HG02943 (cell line): ENCODE results near the gene CPD.
"Not testable (repeated sequence)": the region's sequence is repeated elsewhere in the genome, so short reads cannot be mapped to it uniquely, and the experiment has no call there.

Experiments used
- ATAC-seq: cut with Tn5 transposase; IDR thresholded peaks from one replicate; pipeline ENCODE4 v1.9.1; 2021; ENCODE audit warnings: mild to moderate bottlenecking, low read depth, moderate library complexity; ENCODE audit not compliant: unreplicated experiment

Gene CPD

GRCh38 chr17:30381340-30381659, 2.6 kb downstream of the CPD start:
- ATAC-seq: no peak

- no peak for ATAC-seq
Observed at GRCh38 chr17:30382345-30382744, 3.6 kb downstream of the CPD start.

- no peak for ATAC-seq
Observed at GRCh38 chr17:30388321-30389179, 9.8 kb downstream of the CPD start.

- ATAC-seq: no peak
Observed at GRCh38 chr17:30389756-30390300, 11.1 kb downstream of the CPD start.

DNA sequence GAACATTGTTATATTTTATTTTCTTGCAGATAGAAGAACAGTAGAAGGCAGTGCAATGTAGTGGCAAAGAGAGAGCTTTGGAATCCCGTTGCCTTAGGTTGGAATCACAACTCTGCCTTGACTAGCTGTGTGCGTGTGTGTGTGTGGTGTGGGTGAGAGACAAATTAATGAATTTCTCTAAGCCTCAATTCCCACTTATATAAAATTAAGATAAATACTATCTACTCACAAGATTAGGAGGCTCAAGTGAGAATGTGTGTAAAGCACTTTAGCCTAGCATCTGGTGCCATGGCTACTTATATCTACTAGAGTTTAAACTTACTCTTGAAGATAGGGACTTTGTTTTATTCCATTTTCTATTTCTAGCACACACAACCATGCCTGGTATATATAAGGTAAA, 12.8 kb downstream of the CPD start:
- no peak for ATAC-seq

DNA sequence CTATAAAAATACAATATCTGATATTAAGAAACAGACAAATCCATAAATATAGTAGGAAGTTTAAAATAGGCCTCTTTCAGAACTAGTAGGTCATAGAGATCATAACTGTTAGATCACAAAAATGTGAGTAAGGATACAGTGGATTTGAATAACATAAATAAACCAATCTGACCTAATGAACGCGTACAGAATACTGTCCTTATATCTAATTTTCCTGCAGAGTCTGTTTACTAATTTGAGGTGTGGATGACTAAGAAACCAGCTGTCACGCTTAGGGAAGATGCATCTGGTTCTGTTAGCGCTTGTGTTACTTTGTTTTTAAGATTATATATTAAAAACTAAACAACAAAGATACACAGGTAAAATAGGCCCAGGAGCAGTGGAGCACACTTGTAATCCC, 14.8 kb downstream of the CPD start:
- ATAC-seq: no peak

- no peak for ATAC-seq
Observed at GRCh38 chr17:30393911-30394867, 15.5 kb downstream of the CPD start.

GRCh38 chr17:30395398-30396022, 16.8 kb downstream of the CPD start:
- no peak for ATAC-seq

GRCh38 chr17:30396129-30396528, 17.4 kb downstream of the CPD start:
- ATAC-seq: no peak

DNA sequence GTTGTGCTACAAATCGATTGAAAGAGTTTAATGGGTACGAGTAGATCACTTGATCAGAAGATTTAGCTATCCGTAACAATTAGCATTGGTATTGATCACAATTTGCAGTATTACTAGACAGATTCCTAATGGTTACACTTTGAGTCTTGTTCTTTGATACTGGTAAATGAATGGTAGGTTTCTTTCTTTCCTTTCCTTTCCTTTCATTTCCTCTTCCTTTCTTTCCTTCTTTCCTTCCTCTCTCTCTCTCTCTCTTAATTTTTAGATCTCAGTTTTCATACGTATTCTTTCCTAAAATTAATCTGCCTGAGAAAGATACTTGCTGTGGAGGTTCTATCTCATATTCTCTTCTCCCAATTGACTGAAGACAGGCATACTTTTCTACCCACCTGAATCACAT, 17.9 kb downstream of the CPD start:
- no peak for ATAC-seq

GRCh38 chr17:30398328-30399041, 19.8 kb downstream of the CPD start:
- ATAC-seq: no peak

DNA sequence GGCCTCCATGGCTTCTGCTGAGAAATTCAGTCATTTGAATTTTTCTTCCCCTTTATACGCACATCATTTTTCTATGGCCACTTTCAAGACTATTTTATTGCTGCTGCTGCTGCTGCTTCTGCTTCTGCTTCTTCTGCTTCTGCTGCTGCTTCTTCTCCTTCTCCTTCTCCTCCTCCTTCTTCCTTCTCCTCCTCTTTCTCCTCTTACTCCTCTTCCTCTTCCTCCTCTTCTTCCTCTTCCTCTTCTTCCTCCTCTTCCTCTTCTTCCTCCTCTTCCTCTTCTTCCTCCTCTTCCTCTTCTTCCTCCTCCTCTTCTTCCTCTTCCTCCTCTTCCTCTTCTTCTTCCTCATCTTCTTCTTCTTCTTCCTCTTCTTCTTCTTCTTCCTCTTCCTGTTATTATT, 22.4 kb downstream of the CPD start:
- no peak for ATAC-seq

DNA sequence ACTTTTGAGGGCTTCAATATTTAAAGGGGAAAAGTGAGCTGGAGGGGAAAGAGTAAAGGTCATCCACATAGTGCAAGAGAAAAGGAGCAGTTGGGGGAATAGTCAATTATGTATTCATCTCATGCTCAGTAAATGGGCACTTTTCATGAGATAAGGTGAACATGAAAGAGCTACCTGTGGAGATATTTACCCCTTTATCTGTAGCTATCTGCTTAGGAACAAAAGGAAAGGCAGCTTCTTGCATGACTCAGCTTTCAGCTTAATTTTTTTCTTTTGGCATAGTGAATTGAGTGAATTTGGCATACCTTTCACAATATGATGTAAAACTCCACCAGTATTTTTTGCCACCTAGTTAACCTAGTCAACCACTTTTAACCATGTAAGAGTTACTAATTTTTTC, 26.4 kb downstream of the CPD start:
- ATAC-seq: no peak

DNA sequence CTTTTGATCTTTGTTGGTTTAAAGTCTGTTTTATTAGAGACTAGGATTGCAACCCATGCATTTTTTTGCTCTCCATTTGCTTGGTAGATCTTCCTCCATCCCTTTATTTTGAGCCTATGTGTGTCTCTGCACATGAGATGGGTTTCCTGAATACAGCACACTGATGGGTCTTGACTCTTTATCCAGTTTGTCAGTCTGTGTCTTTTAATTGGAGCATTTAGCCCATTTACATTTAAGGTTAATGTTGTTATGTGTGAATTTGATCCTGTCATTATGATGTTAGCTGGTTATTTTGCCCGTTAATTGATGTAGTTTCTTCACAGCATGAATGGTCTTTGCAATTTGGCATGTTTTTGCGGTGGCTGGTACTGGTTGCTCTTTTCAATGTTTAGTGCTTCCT, 31.9 kb downstream of the CPD start:
- not testable (repeated sequence) for ATAC-seq

- ATAC-seq: not testable (repeated sequence)
Observed at GRCh38 chr17:30412008-30412496, 33.3 kb downstream of the CPD start.

DNA sequence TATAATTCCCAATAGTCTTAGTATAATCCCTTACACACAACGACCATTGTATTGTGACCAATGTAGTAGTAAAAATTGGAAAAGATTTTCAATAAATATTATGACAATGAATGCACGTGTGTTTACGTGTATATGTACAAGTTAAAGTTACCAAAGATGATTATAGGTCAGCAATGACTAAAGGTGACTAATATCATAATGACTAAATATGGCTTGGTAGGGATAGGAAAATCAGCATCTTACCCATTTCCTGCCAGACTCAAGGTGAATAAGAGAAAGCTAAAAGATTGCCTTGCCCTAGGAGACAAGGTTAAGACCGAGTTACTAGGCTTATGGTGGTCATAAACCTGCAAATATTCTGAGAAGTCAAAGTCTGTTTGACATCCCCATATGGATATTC, 34.4 kb downstream of the CPD start:
- ATAC-seq: no peak

- no peak for ATAC-seq
Observed at GRCh38 chr17:30414486-30414885, 35.8 kb downstream of the CPD start.

DNA sequence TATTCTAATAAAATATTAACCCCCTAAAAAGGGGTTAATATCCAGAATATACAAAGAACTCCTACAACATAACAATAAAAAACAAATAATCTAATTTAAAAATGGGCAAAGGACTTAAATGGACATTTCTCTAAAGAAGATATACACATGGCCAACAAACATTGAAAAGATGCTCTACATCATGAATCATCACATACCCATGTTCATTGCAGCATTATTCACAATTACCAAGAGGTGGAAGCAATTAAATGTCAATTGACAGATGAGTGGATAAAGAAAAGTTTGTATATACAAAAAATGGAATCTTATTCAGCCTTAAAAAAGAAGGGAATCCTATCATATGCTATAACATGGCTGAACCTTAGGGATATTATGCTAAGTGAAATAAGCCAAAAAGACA, 36.8 kb downstream of the CPD start:
- no peak for ATAC-seq

GRCh38 chr17:30418070-30418469, 39.3 kb downstream of the CPD start:
- ATAC-seq: not testable (repeated sequence)

DNA sequence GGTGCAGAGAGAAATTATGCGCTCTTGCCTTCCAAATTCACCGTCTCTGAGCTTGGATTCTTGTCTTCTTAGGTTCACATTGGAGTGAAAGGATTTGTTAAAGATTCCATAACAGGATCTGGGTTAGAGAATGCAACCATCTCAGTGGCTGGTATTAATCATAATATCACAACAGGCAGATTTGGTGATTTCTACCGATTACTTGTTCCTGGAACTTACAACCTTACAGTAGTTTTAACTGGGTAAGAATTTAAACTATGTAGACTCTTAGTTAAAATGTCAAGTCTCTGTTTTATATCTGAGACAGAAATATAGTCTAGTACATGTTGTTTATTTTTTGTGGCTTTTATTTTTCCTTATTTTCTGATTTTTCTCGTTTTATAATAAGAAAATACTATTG, 42.9 kb downstream of the CPD start:
- ATAC-seq: no peak
